Lower leg skin (tissue), 4 donors: Measurements from ENCODE around the gene HIC2. TPM values are rescaled to one million over a fixed set of nuclear protein-coding genes. Genes with fewer than 3 reads are reported as not detected.

Experiments used
- total RNA-seq, 4 donors: library from RNA; depleted of rRNA; stranded (reverse); fragments of >200 nt; gene quantifications; one replicate each; pipeline ENCODE4 v1.1.0, GENCODE V29; 2016

HIC2 gene
- total RNA-seq, 4 donors from 2014 or later: 3.8 to 6.6 (median 5.0) TPM

Other genes with a start within 250 kb of the HIC2 start
- gene RIMBP3B, start 33.6 kb upstream of the HIC2 start, total RNA-seq: under 1 TPM in 1 of 4 donors, not detected in 3; 0.06 TPM
- 1 to 10 TPM in 3 of 4 donors, under 1 TPM in 1; 0.13 to 4.0 (median 1.5) TPM for gene TMEM191C, start 50.0 kb downstream of the HIC2 start, total RNA-seq
- gene RIMBP3C, start 134.1 kb downstream of the HIC2 start, total RNA-seq: under 1 TPM in 2 of 4 donors, not detected in 2; 0.20 to 0.30 TPM
- 10 to 100 TPM; 28.0 to 42.4 (median 40.5) TPM for gene UBE2L3, start 150.3 kb downstream of the HIC2 start, total RNA-seq
- 10 to 100 TPM; 42.2 to 72.2 (median 56.5) TPM for gene YDJC, start 212.7 kb downstream of the HIC2 start, total RNA-seq
- under 1 TPM in 2 of 4 donors, not detected in 2; 0.23 to 0.49 TPM for gene CCDC116, start 215.4 kb downstream of the HIC2 start, total RNA-seq
- 10 to 100 TPM in 3 of 4 donors, 1 to 10 TPM in 1; 8.2 to 21.4 (median 19.6) TPM for gene SDF2L1, start 224.9 kb downstream of the HIC2 start, total RNA-seq
- 10 to 100 TPM; 22.3 to 44.2 (median 27.5) TPM for gene PPIL2, start 248.6 kb downstream of the HIC2 start, total RNA-seq